GM19463 (cell line): Measurements from ENCODE around the gene ERBB4.

Source experiments
- ATAC-seq: cut with Tn5 transposase; IDR thresholded peaks from one replicate; pipeline ENCODE4 v1.9.1; 2021; ENCODE audit warnings: mild to moderate bottlenecking, moderate library complexity; ENCODE audit not compliant: unreplicated experiment

The ERBB4 gene

DNA sequence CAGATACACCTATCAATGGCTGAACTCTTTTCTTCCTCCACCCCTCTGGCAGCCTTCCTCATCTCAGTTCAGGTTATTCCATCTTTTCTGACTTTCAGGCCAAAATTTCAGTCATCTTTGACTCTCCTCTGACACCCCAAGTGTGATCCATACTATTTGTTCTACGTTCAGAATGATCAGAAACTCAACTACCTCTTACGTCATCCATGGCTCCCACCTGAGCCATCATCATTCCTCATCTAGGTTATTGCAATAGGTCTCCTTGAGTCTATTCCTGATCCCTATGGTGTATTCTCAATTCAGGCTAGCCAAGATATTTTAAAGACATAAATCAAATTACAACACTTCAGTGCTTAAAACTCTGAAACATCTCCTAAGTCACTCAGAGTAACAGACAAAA, 589.7 kb downstream of the ERBB4 start:
- ATAC-seq: no peak

DNA sequence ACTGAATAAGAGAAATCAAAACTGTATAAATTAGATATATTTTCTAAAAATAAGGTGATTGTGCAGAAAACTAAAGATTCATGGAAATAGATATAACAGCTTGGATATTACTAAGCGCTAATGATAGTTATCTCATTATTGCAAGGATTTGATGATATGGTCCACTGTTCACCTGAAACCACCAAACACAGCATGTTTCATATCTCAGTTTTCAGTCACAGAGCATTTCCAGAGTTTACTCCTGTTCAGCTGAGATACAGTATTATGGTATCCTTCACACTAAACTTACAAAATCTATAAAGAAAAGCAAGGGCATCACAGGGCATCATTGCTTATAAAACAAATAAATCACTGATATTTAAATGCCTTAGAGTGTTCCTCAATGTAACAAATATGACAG, 591.6 kb downstream of the ERBB4 start:
- ATAC-seq: no peak

DNA sequence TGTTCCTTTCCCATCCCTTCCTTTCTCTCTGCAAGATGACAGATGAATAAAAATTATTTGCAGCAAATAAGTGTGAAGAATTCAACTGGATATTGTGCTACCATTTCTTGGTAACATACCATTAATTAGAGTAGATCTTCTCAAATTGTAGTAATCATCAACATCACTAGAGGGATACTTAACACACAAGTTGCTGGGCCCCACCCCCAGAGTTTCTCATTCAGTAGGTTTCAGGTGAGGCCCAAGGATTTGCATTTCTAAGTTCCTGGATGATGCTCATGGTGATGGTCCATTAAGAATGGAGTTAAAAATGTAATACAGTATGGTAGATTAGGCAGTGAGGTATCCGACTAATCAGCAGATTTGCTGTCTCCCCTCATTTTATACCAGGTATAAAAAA, 594.0 kb downstream of the ERBB4 start:
- ATAC-seq: peak; percentile 64

GRCh38 chr2:211942153-211942552, 596.4 kb downstream of the ERBB4 start:
- no peak for ATAC-seq

GRCh38 chr2:211941216-211941747, 597.3 kb downstream of the ERBB4 start:
- no peak for ATAC-seq

GRCh38 chr2:211939177-211939576, 599.4 kb downstream of the ERBB4 start:
- no peak for ATAC-seq

GRCh38 chr2:211934811-211935210, 603.8 kb downstream of the ERBB4 start:
- no peak for ATAC-seq

GRCh38 chr2:211931314-211931713, 607.3 kb downstream of the ERBB4 start:
- ATAC-seq: no peak

DNA sequence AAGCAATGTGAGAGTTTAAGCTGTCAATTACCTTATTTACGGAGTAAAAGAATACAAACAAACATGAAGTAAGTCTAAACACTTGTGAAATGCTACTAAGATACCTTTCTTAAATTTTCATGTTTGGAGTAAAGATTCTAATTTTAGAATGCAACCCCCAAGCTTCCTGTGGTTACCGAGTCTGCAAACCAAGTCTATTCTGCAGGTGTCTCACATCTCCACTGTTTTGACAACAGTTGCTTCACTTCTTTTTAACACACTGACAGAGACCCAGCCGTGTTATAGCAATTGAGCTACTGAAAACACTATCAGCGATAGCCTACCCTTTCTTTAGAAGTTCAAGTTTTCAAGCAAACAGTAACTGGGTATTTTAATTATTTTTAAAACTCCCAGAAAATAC, 608.3 kb downstream of the ERBB4 start:
- peak; percentile 65 for ATAC-seq

DNA sequence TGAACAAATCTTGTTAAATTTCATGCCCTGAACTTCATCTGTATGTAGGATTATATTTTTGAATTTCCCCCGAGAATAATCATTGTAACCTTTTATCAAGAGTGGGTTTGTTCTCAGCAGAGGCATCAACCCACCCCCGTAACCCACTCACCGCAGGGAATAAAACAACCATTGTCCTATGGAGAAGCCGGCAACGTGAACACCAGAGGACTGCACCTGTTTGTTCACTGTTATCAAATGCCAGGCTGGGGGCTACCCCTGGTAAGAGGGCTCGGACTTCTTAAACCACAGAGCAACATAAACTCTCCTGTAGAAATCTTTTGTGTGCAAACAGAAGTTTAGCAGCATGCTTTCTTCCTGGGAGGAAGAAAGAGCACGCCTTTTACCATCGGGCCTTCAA, 610.4 kb downstream of the ERBB4 start:
- no peak for ATAC-seq

- no peak for ATAC-seq
These were observed 615.6 kb downstream of the ERBB4 start for GRCh38 chr2:211923019-211923418.

- ATAC-seq: no peak
These were observed 634.6 kb downstream of the ERBB4 start for GRCh38 chr2:211903961-211904360.

GRCh38 chr2:211901226-211901846, 637.3 kb downstream of the ERBB4 start:
- no peak for ATAC-seq

DNA sequence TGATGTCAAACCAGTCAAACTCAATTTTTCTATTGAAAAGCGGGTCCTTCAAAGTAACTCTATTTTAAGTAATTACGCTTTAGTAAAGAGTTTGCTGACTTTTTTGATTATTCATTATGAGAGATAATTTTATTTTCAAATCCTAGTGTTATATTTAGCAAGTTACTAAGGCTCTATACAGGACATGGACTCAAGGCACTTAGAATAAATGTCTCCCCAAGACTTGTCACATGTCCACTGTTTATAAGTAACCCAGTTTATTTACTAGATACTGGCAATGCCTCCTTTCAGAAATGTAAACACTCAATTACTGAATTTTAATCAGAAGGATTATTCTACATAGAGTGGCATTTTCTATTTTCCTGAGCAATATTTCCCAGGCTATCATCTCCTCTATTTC, 638.1 kb downstream of the ERBB4 start:
- no peak for ATAC-seq

DNA sequence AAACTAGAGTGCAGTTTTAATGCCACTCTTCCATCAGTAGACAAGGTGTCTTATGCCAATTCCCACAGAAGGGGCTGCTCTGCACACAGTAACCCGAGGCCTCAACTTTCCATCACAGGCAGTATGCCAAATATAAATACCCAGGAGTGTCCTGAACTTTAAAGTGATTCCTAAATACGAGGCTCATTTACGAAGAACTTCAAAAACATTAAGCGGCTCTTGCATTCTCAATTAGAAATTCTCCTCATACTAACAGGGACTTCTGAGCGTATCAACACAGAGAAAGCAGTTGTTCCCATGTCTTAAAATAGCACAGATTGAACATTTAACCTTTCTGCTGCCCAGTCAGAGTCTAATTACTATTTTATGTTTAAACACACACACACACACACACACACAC, 638.6 kb downstream of the ERBB4 start:
- ATAC-seq: no peak

DNA sequence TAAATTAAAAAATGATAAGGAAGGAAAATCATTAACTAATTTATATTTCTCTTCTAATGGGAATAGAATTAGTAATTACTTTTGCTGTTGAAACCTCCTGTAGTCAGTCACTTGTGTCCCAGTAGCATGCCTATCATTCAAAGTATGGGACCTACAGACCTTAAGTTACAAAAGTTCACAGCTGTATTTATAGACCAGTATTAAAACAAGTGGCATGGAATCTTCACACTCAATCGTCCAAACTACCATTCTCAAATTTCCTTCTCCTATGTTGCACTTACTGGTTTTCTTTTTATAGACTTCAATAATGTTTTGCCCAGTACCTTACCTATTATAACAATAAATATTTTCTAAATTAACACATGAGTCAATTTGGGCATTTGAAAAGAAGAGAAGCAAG, 639.9 kb downstream of the ERBB4 start:
- ATAC-seq: no peak

DNA sequence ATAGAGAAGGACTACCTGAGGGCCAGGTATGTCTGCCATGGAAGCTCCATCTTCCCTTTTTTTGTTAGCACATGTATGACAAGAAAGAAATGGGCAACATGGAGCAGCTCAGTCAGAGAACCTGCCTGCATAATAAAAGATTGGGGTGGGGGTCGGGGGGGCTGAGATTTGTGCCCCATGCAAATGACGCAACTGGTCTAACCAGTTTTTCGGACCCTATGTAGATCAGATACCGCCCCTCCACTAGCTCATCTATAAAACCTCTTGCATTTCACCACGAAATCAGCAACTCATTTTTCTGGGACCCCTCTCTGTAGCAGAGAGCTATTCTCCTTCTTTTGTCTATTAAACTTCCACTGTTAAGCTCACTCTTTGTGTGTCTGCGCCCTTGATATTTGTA, 657.2 kb downstream of the ERBB4 start:
- ATAC-seq: no peak

DNA sequence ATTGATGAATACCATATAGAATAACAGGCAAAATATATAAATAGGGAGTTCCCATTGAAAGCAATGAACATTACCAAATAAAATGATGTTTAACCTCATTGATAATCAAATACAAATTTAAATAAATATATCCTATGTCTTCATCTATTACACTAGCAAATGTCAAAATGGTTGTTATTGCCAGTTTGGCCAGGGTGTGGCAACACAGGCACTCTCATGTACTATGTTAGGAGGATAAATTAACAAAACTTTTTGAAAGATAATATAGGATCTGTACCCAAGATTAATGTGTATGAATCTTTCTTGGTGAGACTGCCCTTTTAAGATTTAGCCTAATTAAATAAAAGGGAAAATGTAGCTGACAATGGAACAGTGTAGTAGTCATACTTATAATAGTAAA, 659.3 kb downstream of the ERBB4 start:
- no peak for ATAC-seq

DNA sequence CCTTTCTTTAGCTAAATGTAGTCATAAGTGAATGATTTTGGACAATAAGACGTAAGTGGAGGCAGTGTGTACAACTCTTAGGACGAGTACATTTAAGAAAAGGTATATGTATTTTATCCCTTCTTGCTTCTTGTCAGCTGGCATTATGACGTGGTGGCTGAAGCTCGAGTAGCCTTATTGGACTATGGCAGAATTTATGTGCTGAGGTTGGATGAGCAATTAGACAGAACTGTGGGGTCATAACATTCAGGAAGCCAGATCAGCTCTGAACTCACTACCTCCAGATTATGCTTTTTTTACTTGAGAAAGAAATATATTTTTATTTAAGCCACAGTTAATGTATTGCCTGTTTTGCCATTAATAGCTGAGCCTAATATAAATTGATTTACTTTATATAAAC, 661.5 kb downstream of the ERBB4 start:
- no peak for ATAC-seq

DNA sequence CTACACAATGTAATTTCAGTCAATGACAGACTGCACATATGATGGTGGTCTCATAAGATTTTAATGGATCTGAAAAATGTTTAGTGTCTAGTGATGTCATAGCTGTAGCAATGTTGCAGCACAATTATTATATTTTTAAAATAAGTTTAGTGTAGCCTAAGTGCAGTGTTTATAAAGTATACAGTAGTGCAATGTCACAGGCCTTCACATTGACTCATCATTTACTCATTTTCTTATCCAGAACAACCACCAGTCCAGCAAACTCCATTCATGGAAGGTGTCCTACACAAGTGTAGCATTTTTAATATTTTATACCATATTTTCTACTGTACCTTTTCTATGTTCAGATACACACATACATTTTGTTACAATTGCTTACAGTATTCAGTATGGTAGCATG, 663.1 kb downstream of the ERBB4 start:
- ATAC-seq: no peak

DNA sequence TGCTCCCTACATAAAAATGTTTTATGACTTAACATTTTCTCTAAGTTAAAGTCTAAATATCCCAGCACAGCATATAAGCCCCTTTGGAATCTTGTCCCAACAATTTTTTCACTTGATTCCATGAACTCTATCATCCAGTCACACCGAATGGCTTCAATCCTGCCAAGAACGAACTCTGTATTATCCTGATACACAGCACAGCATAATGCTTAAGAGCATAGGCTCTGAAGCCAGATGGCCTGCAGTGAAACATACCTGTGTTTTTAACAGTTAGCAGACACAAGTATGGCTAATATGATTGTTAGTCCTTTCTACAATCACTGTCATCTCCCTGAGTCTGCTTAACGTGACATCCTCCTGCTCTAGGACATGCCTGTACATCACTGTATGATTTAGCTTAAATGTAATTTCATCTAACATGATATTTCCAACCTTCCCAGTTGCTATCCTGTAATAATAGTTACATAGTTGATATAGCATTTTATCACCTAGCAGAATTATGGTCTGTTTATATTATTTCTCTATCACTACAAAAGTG, 669.5 kb downstream of the ERBB4 start:
- no peak for ATAC-seq

GRCh38 chr2:211867845-211868451, 670.7 kb downstream of the ERBB4 start:
- ATAC-seq: peak; percentile 90

- ATAC-seq: no peak
These were observed 674.3 kb downstream of the ERBB4 start for GRCh38 chr2:211864328-211864727.
